Thyroid gland (tissue), 4 donors: ENCODE data around the gene XPNPEP2.

Experiments used
- CTCF ChIP-seq, 6 experiments: fragments of 200-600 bp in 3 of 6; fragments of 450-650 bp in 3 of 6; sonication (generic) in 3 of 6; IDR thresholded peaks; one replicate each; pipeline ENCODE4 v1.5.1; 2016 to 2019; ENCODE audit warnings: antibody characterized with exemption in 6 of 6, mild to moderate bottlenecking in 2 of 6, inconsistent platforms in 1 of 6, moderate library complexity in 1 of 6
- POLR2A ChIP-seq, 2 donors: fragments of 450-650 bp; IDR thresholded peaks; one replicate each; pipeline ENCODE4 v1.6.1; 2017; ENCODE audit warnings: antibody characterized with exemption in 2 of 2, mild to moderate bottlenecking in 2 of 2, moderate library complexity in 1 of 2

GRCh38 chrX:129693354-129693753 is 45.4 kb upstream of the XPNPEP2 start:
- TF ChIP-seq POLR2A (IDR thresholded peaks at IDR 0.05) (no peak), CTCF (IDR thresholded peaks at IDR 0.05) (no peak)
